NCI-H2171 (cell line): ENCODE results near the gene C11orf65.

Experiments
- DNase-seq: peaks from one replicate; lab custom pipeline; 2025; lab: John Stamatoyannopoulos, UW

Gene C11orf65

GRCh38 chr11:108369064-108369463 lies 98.3 kb downstream of the C11orf65 start:
- no peak for DNase-seq

- no peak for DNase-seq
Measured at GRCh38 chr11:108368134-108368533, 99.2 kb downstream of the C11orf65 start.

- no peak for DNase-seq
Measured at GRCh38 chr11:108364159-108364558, 103.2 kb downstream of the C11orf65 start.

GRCh38 chr11:108351468-108351867 lies 115.9 kb downstream of the C11orf65 start:
- DNase-seq, result no peak

GRCh38 chr11:108346451-108346850 lies 120.9 kb downstream of the C11orf65 start:
- DNase-seq, result no peak

- DNase-seq, result no peak
Measured at GRCh38 chr11:108345767-108346166, 121.6 kb downstream of the C11orf65 start.

- no peak for DNase-seq
Measured at GRCh38 chr11:108343714-108344113, 123.6 kb downstream of the C11orf65 start.

GRCh38 chr11:108341654-108342053 lies 125.7 kb downstream of the C11orf65 start:
- DNase-seq, result no peak

GRCh38 chr11:108340973-108341372 lies 126.4 kb downstream of the C11orf65 start:
- no peak for DNase-seq

- DNase-seq, result no peak
Measured at GRCh38 chr11:108338750-108339149, 128.6 kb downstream of the C11orf65 start.

- no peak for DNase-seq
Measured at GRCh38 chr11:108333403-108333899, 133.9 kb downstream of the C11orf65 start.
